NCI-H2029 (cell line): ENCODE measurements around the gene PPP2R3A.
"Not testable (repeated sequence)": the region's sequence is repeated elsewhere in the genome, so short reads cannot be mapped to it uniquely, and the experiment has no call there.

Source experiments
- DNase-seq: peaks from one replicate; lab custom pipeline; 2025; lab: John Stamatoyannopoulos, UW

The PPP2R3A gene

GRCh38 chr3:136083641-136084382, 118.3 kb downstream of the PPP2R3A start:
- not testable (repeated sequence) for DNase-seq

- not testable (repeated sequence) for DNase-seq
Observed at GRCh38 chr3:136085067-136085466, 119.5 kb downstream of the PPP2R3A start.

- peak; percentile 48 for DNase-seq
Observed at GRCh38 chr3:136093771-136094170, 128.2 kb downstream of the PPP2R3A start.

GRCh38 chr3:136105044-136105443, 139.5 kb downstream of the PPP2R3A start:
- DNase-seq, result no peak

GRCh38 chr3:136106101-136106500, 140.6 kb downstream of the PPP2R3A start:
- no peak for DNase-seq

GRCh38 chr3:136109499-136109898, 144.0 kb downstream of the PPP2R3A start:
- no peak for DNase-seq

- no peak for DNase-seq
Observed at GRCh38 chr3:136110481-136110880, 145.0 kb downstream of the PPP2R3A start.

- no peak for DNase-seq
Observed at GRCh38 chr3:136114421-136114820, 148.9 kb downstream of the PPP2R3A start.

GRCh38 chr3:136119332-136119731, 153.8 kb downstream of the PPP2R3A start:
- DNase-seq, result not testable (repeated sequence)

- not testable (repeated sequence) for DNase-seq
Observed at GRCh38 chr3:136119783-136120182, 154.3 kb downstream of the PPP2R3A start.

GRCh38 chr3:136120373-136121348, 155.1 kb downstream of the PPP2R3A start:
- DNase-seq, result no peak

GRCh38 chr3:136122006-136122405, 156.5 kb downstream of the PPP2R3A start:
- DNase-seq, result no peak

- DNase-seq, result not testable (repeated sequence)
Observed at GRCh38 chr3:136131647-136132046, 166.1 kb downstream of the PPP2R3A start.

- DNase-seq, result no peak
Observed at GRCh38 chr3:136134091-136134490, 168.6 kb downstream of the PPP2R3A start.

- no peak for DNase-seq
Observed at GRCh38 chr3:136135039-136135802, 169.7 kb downstream of the PPP2R3A start.

GRCh38 chr3:136136454-136136853, 170.9 kb downstream of the PPP2R3A start:
- DNase-seq, result no peak

GRCh38 chr3:136141291-136141785, 175.8 kb downstream of the PPP2R3A start:
- DNase-seq, result no peak

GRCh38 chr3:136141891-136142290, 176.4 kb downstream of the PPP2R3A start:
- no peak for DNase-seq

- DNase-seq, result peak; percentile 48
Observed at GRCh38 chr3:136142592-136142991, 177.1 kb downstream of the PPP2R3A start.

GRCh38 chr3:136144397-136144796, 178.9 kb downstream of the PPP2R3A start:
- DNase-seq, result not testable (repeated sequence)

- DNase-seq, result no peak
Observed at GRCh38 chr3:136146981-136147729, 181.6 kb downstream of the PPP2R3A start.
